K562 (cell line): ENCODE data around the gene OSGEP. TPM values are rescaled to one million over a fixed set of nuclear protein-coding genes. Genes with fewer than 3 reads are reported as not detected.

Experiments
- BRCA1 ChIP-seq, 2 experiments: fragments of 450-650 bp in 1 of 2; sonication (generic) in 1 of 2; formaldehyde crosslinking in 1 of 2; IDR thresholded peaks; 2 replicates each; pipeline versions ENCODE4 v1.5.0 to v1.6.1; 2017 to 2020; ENCODE audit warnings: mild to moderate bottlenecking in 1 of 2, missing genetic modification reagents in 1 of 2
- DPF2 ChIP-seq: fragments of 450-650 bp; IDR thresholded peaks from 2 replicates; pipeline ENCODE4 v1.6.1; 2016
- EP300 ChIP-seq: IDR thresholded peaks from 2 replicates; pipeline ENCODE4 v1.6.1; 2012; ENCODE audit warnings: low read length, improper control_type of control experiment
- ETV6 ChIP-seq, 3 experiments: fragments of 150-350 bp in 1 of 3; sonication (generic) in 1 of 3; formaldehyde crosslinking in 1 of 3; IDR thresholded peaks; 2 replicates each; pipeline versions ENCODE4 v1.6.1 to v1.8.0; 2014 to 2022; ENCODE audit warnings: borderline replicate concordance in 2 of 3, low read depth in 2 of 3, antibody characterized with exemption in 1 of 3, low read length in 1 of 3, mild to moderate bottlenecking in 1 of 3, missing genetic modification reagents in 1 of 3
- HDAC8 ChIP-seq: fragments of 450-650 bp; IDR thresholded peaks from 2 replicates; pipeline ENCODE4 v1.6.1; 2016; ENCODE audit warnings: mild to moderate bottlenecking, missing genetic modification characterization, moderate library complexity, missing compliant biosample characterization
- KAT2B ChIP-seq: IDR thresholded peaks from one replicate; pipeline ENCODE4 v1.6.1; 2012; ENCODE audit warnings: low read depth, mild to moderate bottlenecking, control low read depth, inconsistent platforms, low read length, moderate library complexity
- MCM3 ChIP-seq: fragments of 450-650 bp; IDR thresholded peaks from 2 replicates; pipeline ENCODE4 v1.6.1; 2016
- POLR2A ChIP-seq: fragments of 450-650 bp; conservative IDR thresholded peaks from 2 replicates; pipeline ENCODE4 v1.6.1; 2016
- PRMT5 ChIP-seq: sonication (generic); formaldehyde crosslinking; IDR thresholded peaks from 2 replicates; pipeline ENCODE4 v1.5.0; 2020; ENCODE audit warnings: missing genetic modification reagents
- SAP30 ChIP-seq: fragments of 200-600 bp; sonication (generic); IDR thresholded peaks from 2 replicates; pipeline ENCODE4 v1.6.1; 2012; ENCODE audit warnings: borderline replicate concordance, low read depth, mild to moderate bottlenecking, moderate library complexity, low read length, control low read depth, inconsistent platforms; ENCODE audit not compliant: insufficient read depth, poor library complexity, severe bottlenecking
- SMAD4 ChIP-seq: fragments of 250-450 bp; sonication (Bioruptor Pico); conservative IDR thresholded peaks from 2 replicates; pipeline ENCODE4 v1.8.0; 2021; ENCODE audit warnings: inconsistent platforms, mild to moderate bottlenecking, moderate library complexity
- STAT5A ChIP-seq: IDR thresholded peaks from 2 replicates; pipeline ENCODE4 v1.6.1; 2012; ENCODE audit warnings: low read length, inconsistent platforms, borderline replicate concordance
- TCFL5 ChIP-seq: fragments of 250-450 bp; sonication (Bioruptor Pico); conservative IDR thresholded peaks from 2 replicates; pipeline ENCODE4 v1.6.1; 2021; ENCODE audit warnings: mild to moderate bottlenecking, moderate library complexity, matching md5 sums
- TEAD1 ChIP-seq, 2 experiments: fragments of 450-650 bp in 1 of 2; sonication (generic) in 1 of 2; formaldehyde crosslinking; IDR thresholded peaks; 2 replicates each; pipeline versions ENCODE4 v1.4.0 to v1.8.0; 2020 to 2022; ENCODE audit warnings: mild to moderate bottlenecking in 2 of 2, missing genetic modification reagents in 1 of 2
- ZNF224 ChIP-seq: sonication (generic); formaldehyde crosslinking; IDR thresholded peaks from 2 replicates; pipeline ENCODE4 v1.8.0; 2022; ENCODE audit warnings: mild to moderate bottlenecking, missing genetic modification reagents
- polyA plus RNA-seq, 8 experiments: library from polyadenylated mRNA; depleted of rRNA in 4 of 8; stranded (reverse) in 5 of 8; unstranded in 3 of 8; fragments of >200 nt; fragmentation: Nextera tagmentation in 2 of 8; fragmentation: Illumina TruSeq in 1 of 8; extraction: Ambion mirVana in 2 of 8; extraction: Trizol in 1 of 8; gene quantifications; 2 replicates each; pipeline versions ENCODE4 v1.2.1 to v1.2.3, GENCODE V29; 2011 to 2014; ENCODE audit warnings: inconsistent platforms in 1 of 8, missing spikeins in 1 of 8
- total RNA-seq, 7 experiments: library from RNA; depleted of rRNA in 6 of 7; stranded (reverse); fragments of >200 nt in 6 of 7; fragmentation: Illumina TruSeq in 2 of 7; extraction: Trizol in 2 of 7; gene quantifications; 2 replicates each; pipeline versions ENCODE4 v1.2.1 to v1.2.3, GENCODE V29; 2011 to 2021; ENCODE audit warnings: low replicate concordance in 1 of 7
- TF ChIP-seq, protein P1 (sequence below), 2 experiments: fragments of 450-650 bp; IDR thresholded peaks; 2 replicates each; pipeline ENCODE4 v1.6.1; 2018; ENCODE audit warnings: mild to moderate bottlenecking in 2 of 2, low read depth in 1 of 2; ENCODE audit not compliant: partially characterized antibody in 2 of 2
- TF ChIP-seq, protein P2 (sequence below): fragments of 250-450 bp; sonication (Bioruptor Pico); IDR thresholded peaks from 2 replicates; pipeline ENCODE4 v1.5.1; 2021; ENCODE audit warnings: mild to moderate bottlenecking
- TF ChIP-seq, protein P3 (sequence below): sonication (generic); formaldehyde crosslinking; IDR thresholded peaks from 2 replicates; pipeline ENCODE4 v1.8.1; 2023; ENCODE audit warnings: mild to moderate bottlenecking, missing genetic modification reagents

OSGEP gene
- total and polyA plus RNA-seq, 9 of the 15 experiments (the other 6 are each of a cell fraction or from before 2014, with no cell fraction given), result 32.1 to 59.2 (median 44.1) TPM

DNA sequence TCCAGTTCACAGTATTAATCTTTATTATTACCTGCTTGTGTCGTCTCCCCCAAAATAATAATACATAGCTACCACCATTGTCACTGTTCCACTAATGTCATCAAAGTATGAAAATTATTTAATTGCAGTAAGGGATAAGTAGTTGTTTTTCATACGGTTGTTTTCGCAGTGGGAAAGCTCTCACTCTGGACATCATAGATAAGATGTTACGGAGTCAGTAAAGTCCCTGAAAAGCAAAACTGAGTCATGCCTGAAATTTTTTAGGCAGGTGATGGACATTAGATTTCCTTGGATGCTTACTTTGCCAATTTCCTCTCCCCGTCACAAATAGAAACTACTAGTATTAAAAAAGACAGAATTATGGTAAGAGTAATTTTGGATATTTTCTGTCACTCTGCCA is 27.8 kb upstream of the OSGEP start (continued):
- TF ChIP-seq, protein P1, sequence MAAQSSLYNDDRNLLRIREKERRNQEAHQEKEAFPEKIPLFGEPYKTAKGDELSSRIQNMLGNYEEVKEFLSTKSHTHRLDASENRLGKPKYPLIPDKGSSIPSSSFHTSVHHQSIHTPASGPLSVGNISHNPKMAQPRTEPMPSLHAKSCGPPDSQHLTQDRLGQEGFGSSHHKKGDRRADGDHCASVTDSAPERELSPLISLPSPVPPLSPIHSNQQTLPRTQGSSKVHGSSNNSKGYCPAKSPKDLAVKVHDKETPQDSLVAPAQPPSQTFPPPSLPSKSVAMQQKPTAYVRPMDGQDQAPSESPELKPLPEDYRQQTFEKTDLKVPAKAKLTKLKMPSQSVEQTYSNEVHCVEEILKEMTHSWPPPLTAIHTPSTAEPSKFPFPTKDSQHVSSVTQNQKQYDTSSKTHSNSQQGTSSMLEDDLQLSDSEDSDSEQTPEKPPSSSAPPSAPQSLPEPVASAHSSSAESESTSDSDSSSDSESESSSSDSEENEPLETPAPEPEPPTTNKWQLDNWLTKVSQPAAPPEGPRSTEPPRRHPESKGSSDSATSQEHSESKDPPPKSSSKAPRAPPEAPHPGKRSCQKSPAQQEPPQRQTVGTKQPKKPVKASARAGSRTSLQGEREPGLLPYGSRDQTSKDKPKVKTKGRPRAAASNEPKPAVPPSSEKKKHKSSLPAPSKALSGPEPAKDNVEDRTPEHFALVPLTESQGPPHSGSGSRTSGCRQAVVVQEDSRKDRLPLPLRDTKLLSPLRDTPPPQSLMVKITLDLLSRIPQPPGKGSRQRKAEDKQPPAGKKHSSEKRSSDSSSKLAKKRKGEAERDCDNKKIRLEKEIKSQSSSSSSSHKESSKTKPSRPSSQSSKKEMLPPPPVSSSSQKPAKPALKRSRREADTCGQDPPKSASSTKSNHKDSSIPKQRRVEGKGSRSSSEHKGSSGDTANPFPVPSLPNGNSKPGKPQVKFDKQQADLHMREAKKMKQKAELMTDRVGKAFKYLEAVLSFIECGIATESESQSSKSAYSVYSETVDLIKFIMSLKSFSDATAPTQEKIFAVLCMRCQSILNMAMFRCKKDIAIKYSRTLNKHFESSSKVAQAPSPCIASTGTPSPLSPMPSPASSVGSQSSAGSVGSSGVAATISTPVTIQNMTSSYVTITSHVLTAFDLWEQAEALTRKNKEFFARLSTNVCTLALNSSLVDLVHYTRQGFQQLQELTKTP (IDR thresholded peaks at IDR 0.05; ENCODE audit: low read depth in 1 of 2, partially characterized antibody in 2 of 2), result no peak
- TF ChIP-seq BRCA1 (IDR thresholded peaks at IDR 0.05) (no peak), BRCA1 (CRISPR knock-in tag; IDR thresholded peaks at IDR 0.05) (no peak), HDAC8 (no peak), ETV6 (IDR thresholded peaks at IDR 0.05; ENCODE audit: borderline replicate concordance in 1 of 2, low read depth in 2 of 2, low read length in 1 of 2) (no peak), ETV6 (CRISPR knock-in tag; IDR thresholded peaks at IDR 0.05; ENCODE audit: borderline replicate concordance) (no peak), KAT2B (no peak), DPF2 (peak; percentile 91), ZNF224 (CRISPR knock-in tag) (no peak), SMAD4 (CRISPR knock-in tag) (no peak), EP300 (peak; percentile 62; the same call in 1 of the 2 replicates), POLR2A (no peak), PRMT5 (CRISPR knock-in tag) (no peak), MCM3 (no peak), SAP30 (no peak), STAT5A (peak; percentile 49; the same call in 1 of the 2 replicates), TEAD1 (CRISPR knock-in tag; IDR thresholded peaks at IDR 0.05) (no peak), TCFL5 (CRISPR knock-in tag) (no peak)
- TF ChIP-seq, protein P2, sequence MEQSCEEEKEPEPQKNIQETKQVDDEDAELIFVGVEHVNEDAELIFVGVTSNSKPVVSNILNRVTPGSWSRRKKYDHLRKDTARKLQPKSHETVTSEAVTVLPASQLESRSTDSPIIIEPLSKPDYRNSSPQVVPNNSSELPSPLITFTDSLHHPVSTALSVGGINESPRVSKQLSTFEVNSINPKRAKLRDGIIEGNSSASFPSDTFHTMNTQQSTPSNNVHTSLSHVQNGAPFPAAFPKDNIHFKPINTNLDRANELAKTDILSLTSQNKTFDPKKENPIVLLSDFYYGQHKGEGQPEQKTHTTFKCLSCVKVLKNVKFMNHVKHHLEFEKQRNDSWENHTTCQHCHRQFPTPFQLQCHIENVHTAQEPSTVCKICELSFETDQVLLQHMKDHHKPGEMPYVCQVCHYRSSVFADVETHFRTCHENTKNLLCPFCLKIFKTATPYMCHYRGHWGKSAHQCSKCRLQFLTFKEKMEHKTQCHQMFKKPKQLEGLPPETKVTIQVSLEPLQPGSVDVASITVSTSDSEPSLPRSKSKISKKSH (CRISPR knock-in tag), result no peak
- TF ChIP-seq, protein P3, sequence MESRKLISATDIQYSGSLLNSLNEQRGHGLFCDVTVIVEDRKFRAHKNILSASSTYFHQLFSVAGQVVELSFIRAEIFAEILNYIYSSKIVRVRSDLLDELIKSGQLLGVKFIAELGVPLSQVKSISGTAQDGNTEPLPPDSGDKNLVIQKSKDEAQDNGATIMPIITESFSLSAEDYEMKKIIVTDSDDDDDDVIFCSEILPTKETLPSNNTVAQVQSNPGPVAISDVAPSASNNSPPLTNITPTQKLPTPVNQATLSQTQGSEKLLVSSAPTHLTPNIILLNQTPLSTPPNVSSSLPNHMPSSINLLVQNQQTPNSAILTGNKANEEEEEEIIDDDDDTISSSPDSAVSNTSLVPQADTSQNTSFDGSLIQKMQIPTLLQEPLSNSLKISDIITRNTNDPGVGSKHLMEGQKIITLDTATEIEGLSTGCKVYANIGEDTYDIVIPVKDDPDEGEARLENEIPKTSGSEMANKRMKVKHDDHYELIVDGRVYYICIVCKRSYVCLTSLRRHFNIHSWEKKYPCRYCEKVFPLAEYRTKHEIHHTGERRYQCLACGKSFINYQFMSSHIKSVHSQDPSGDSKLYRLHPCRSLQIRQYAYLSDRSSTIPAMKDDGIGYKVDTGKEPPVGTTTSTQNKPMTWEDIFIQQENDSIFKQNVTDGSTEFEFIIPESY (CRISPR knock-in tag), result no peak
